HFFc6 (cell line): ENCODE measurements around the gene PBLD. TPM values are rescaled to one million over a fixed set of nuclear protein-coding genes. Genes with fewer than 3 reads are reported as not detected.
"Not testable (repeated sequence)": the region's sequence is repeated elsewhere in the genome, so short reads cannot be mapped to it uniquely, and the experiment has no call there.

Source experiments
- DNase-seq: peaks from one replicate; pipeline ENCODE4 v3.0.0-alpha.2; 2018
- H3K27ac Mint-ChIP-seq: 2 replicates; pipeline ENCODE4 v1.8.0; 2020; ENCODE audit warnings: mild to moderate bottlenecking, mixed read lengths
- H3K27me3 Mint-ChIP-seq: 2 replicates; pipeline ENCODE4 v1.8.0; 2021; ENCODE audit warnings: mild to moderate bottlenecking, moderate library complexity, mixed read lengths; ENCODE audit not compliant: insufficient read depth
- H3K36me3 Mint-ChIP-seq: 2 replicates; pipeline ENCODE4 v1.8.0; 2021; ENCODE audit warnings: low read depth, mixed read lengths
- H3K4me1 Mint-ChIP-seq: 2 replicates; pipeline ENCODE4 v1.8.0; 2020; ENCODE audit warnings: low read depth, mixed read lengths
- H3K4me3 Mint-ChIP-seq: 2 replicates; pipeline ENCODE4 v1.8.0; 2020; ENCODE audit warnings: mild to moderate bottlenecking, moderate library complexity, mixed read lengths
- H3K9me3 Mint-ChIP-seq: 2 replicates; pipeline ENCODE4 v1.8.0; 2020; ENCODE audit warnings: mild to moderate bottlenecking, mixed read lengths
- CTCF ChIP-seq: fragments of 200-600 bp; sonication (generic); IDR thresholded peaks from 2 replicates; pipeline ENCODE4 v1.5.0; 2021; ENCODE audit warnings: antibody characterized with exemption, mild to moderate bottlenecking
- total RNA-seq, 6 experiments: library from RNA; stranded (reverse); fragmentation: NEBNext Ultra II Directional; extraction: Animal tissue kit (Norgen Biotek cat#: 25700); gene quantifications; 2 replicates in 1 of 6; 3 replicates in 5 of 6; pipeline ENCODE4 v1.2.3, GENCODE V29; 2021

The PBLD gene
- total RNA-seq, 6 experiments from 2014 or later, result 9.9 to 13.6 (median 11.5) TPM

- Mint-ChIP-seq H3K4me3 (no peak overlapping the region), H3K4me1 (no peaks in the 10 kb centered on the region), H3K36me3 (peaks cover 17% of the 10 kb centered on the region), H3K27me3 (peaks cover 1% of the 10 kb centered on the region; the same call in 1 of the 2 replicates), H3K27ac (no peak overlapping the region), H3K9me3 (no peaks in the 10 kb centered on the region)
- no peak for TF ChIP-seq CTCF
- no peak for DNase-seq
Measured at GRCh38 chr10:68288717-68289116, 44.0 kb downstream of the PBLD start.

- no peaks in the 10 kb centered on the region for H3K27me3 Mint-ChIP-seq
- no peak overlapping the region for H3K27ac Mint-ChIP-seq
- DNase-seq, result no peak
- H3K4me1 Mint-ChIP-seq, result no peaks in the 10 kb centered on the region
- peaks cover 4% of the 10 kb centered on the region; the same call in 1 of the 2 replicates for H3K36me3 Mint-ChIP-seq
- H3K9me3 Mint-ChIP-seq, result peaks cover 3% of the 10 kb centered on the region; the same call in 1 of the 2 replicates
- H3K4me3 Mint-ChIP-seq, result no peak overlapping the region
- no peak for TF ChIP-seq CTCF
Measured at GRCh38 chr10:68284062-68285001, 48.4 kb downstream of the PBLD start.

GRCh38 chr10:68280758-68281157 lies 52.0 kb downstream of the PBLD start:
- Mint-ChIP-seq H3K27me3 (peaks cover 3% of the 10 kb centered on the region; the same call in 1 of the 2 replicates), H3K4me1 (no peaks in the 10 kb centered on the region), H3K9me3 (peaks cover 24% of the 10 kb centered on the region), H3K36me3 (peaks cover 8% of the 10 kb centered on the region), H3K27ac (no peak overlapping the region), H3K4me3 (no peak overlapping the region)
- no peak for TF ChIP-seq CTCF
- DNase-seq, result no peak

GRCh38 chr10:68278906-68279753 lies 53.6 kb downstream of the PBLD start:
- not testable (repeated sequence) for H3K27ac Mint-ChIP-seq, H3K4me3 Mint-ChIP-seq

GRCh38 chr10:68277814-68278213 lies 54.9 kb downstream of the PBLD start:
- not testable (repeated sequence) for H3K4me1 Mint-ChIP-seq, H3K36me3 Mint-ChIP-seq, H3K27me3 Mint-ChIP-seq, H3K4me3 Mint-ChIP-seq, H3K27ac Mint-ChIP-seq, DNase-seq
- H3K9me3 Mint-ChIP-seq, result peaks cover 24% of the 10 kb centered on the region

More at GRCh38 chr10:68278906-68279753, 53.6 kb downstream of the PBLD start:
- DNase-seq, H3K27me3 Mint-ChIP-seq, H3K36me3 Mint-ChIP-seq, H3K4me1 Mint-ChIP-seq: not testable (repeated sequence)
- peaks cover 24% of the 10 kb centered on the region for H3K9me3 Mint-ChIP-seq

- Mint-ChIP-seq H3K4me3 (no peak overlapping the region), H3K36me3 (peaks cover 8% of the 10 kb centered on the region), H3K9me3 (peaks cover 24% of the 10 kb centered on the region), H3K27me3 (peaks cover 3% of the 10 kb centered on the region; the same call in 1 of the 2 replicates), H3K27ac (no peak overlapping the region), H3K4me1 (no peaks in the 10 kb centered on the region)
- DNase-seq, result no peak
- TF ChIP-seq CTCF, result no peak
Measured at GRCh38 chr10:68276224-68276623, 56.5 kb downstream of the PBLD start.
